DOHH2 (cell line): ENCODE results near the gene CH25H.

ENCODE experiments used
- H3F3A ChIP-seq: fragments of 200-600 bp; sonication (generic), shearing (Covaris generic); 2 replicates; pipeline ENCODE4 v1.6.0; 2016; ENCODE audit warnings: antibody characterized with exemption, mild to moderate bottlenecking; ENCODE audit not compliant: control insufficient read depth, insufficient read depth
- H3K27ac ChIP-seq: fragments of 200-600 bp; sonication (generic); 2 replicates; pipeline ENCODE4 v1.5.1; 2014; ENCODE audit warnings: low read depth, mild to moderate bottlenecking, low read length, moderate library complexity
- H3K27me3 ChIP-seq: fragments of 200-600 bp; sonication (generic); 2 replicates; pipeline ENCODE4 v1.6.1; 2014; ENCODE audit warnings: mild to moderate bottlenecking, low read length, mixed read lengths; ENCODE audit not compliant: control insufficient read depth
- H3K36me3 ChIP-seq: fragments of 200-600 bp; sonication (generic); 2 replicates; pipeline ENCODE4 v1.6.1; 2014; ENCODE audit warnings: mild to moderate bottlenecking, low read length, moderate library complexity, mixed read lengths; ENCODE audit not compliant: control insufficient read depth
- H3K4me1 ChIP-seq: fragments of 200-600 bp; sonication (generic); 2 replicates; pipeline ENCODE4 v1.6.1; 2014; ENCODE audit warnings: mild to moderate bottlenecking, low read length, mixed read lengths; ENCODE audit not compliant: control insufficient read depth
- H3K4me2 ChIP-seq: fragments of 200-600 bp; sonication (generic); 2 replicates; pipeline ENCODE4 v1.6.0; 2014; ENCODE audit warnings: mild to moderate bottlenecking, low read length, moderate library complexity
- H3K4me3 ChIP-seq: fragments of 200-600 bp; sonication (generic); 2 replicates; pipeline ENCODE4 v1.5.1; 2014; ENCODE audit warnings: mild to moderate bottlenecking, low read length, mixed read lengths
- H3K79me2 ChIP-seq: fragments of 200-600 bp; sonication (generic); 2 replicates; pipeline ENCODE4 v1.6.1; 2014; ENCODE audit warnings: mild to moderate bottlenecking, low read length, mixed read lengths; ENCODE audit not compliant: control insufficient read depth
- H3K9me2 ChIP-seq: fragments of 200-600 bp; sonication (generic); replicated peaks from 2 replicates; pipeline ENCODE4 v1.6.1; 2014; ENCODE audit warnings: mild to moderate bottlenecking, low read length, mixed read lengths; ENCODE audit not compliant: control insufficient read depth
- H3K9me3 ChIP-seq: fragments of 200-600 bp; sonication (generic); 2 replicates; pipeline ENCODE4 v1.6.1; 2014; ENCODE audit warnings: antibody characterized with exemption, low read length, mixed read lengths; ENCODE audit not compliant: control insufficient read depth, insufficient read depth
- H4K20me1 ChIP-seq: fragments of 200-600 bp; sonication (generic); 2 replicates; pipeline ENCODE4 v1.6.0; 2014; ENCODE audit warnings: low read depth, mild to moderate bottlenecking, antibody characterized with exemption, low read length, moderate library complexity; ENCODE audit not compliant: control insufficient read depth, insufficient read depth
- EZH2phosphoT487 ChIP-seq: fragments of 200-600 bp; sonication (generic); IDR thresholded peaks from 2 replicates; pipeline ENCODE4 v1.6.1; 2017; ENCODE audit warnings: borderline replicate concordance, mild to moderate bottlenecking, antibody characterized with exemption, low read length, moderate library complexity, mixed read lengths
- TF ChIP-seq, protein P1 (sequence below): fragments of 200-600 bp; sonication (generic); IDR thresholded peaks from one replicate; pipeline ENCODE4 v1.5.1; 2014; ENCODE audit warnings: antibody characterized with exemption, mild to moderate bottlenecking, low read depth, low read length; ENCODE audit not compliant: poor library complexity, severe bottlenecking

CH25H gene

DNA sequence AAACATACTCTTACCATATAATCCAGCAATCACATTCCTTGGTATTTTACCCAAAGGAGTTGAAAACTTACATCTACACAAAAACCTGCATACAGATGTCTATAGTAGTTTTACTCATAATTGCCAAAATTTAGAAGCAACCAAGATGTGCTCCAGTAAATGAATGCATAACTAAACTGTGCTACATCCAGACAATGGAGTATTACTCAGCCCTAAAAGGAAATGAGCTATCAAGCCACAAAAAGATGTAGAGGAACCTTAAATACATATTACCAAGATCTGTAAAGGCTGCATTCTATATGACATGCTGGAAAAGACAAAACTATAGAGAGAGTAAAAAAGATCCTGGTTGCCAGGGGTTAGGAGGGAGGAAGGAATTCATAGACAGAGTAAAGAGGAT lies 21.8 kb upstream of the CH25H start:
- Histone ChIP-seq H3K4me1 (no peaks in the 10 kb centered on the region), H3K79me2 (no peaks in the 10 kb centered on the region), H4K20me1 (no peaks in the 10 kb centered on the region), H3K9me2 (no peaks in the 10 kb centered on the region), H3K4me2 (no peak overlapping the region), H3K27me3 (no peaks in the 10 kb centered on the region), H3K9me3 (no peaks in the 10 kb centered on the region), H3K36me3 (no peaks in the 10 kb centered on the region), H3F3A (no peaks in the 10 kb centered on the region), H3K4me3 (no peak overlapping the region), H3K27ac (no peak overlapping the region)
- no peak for TF ChIP-seq EZH2phosphoT487
- TF ChIP-seq, protein P1, sequence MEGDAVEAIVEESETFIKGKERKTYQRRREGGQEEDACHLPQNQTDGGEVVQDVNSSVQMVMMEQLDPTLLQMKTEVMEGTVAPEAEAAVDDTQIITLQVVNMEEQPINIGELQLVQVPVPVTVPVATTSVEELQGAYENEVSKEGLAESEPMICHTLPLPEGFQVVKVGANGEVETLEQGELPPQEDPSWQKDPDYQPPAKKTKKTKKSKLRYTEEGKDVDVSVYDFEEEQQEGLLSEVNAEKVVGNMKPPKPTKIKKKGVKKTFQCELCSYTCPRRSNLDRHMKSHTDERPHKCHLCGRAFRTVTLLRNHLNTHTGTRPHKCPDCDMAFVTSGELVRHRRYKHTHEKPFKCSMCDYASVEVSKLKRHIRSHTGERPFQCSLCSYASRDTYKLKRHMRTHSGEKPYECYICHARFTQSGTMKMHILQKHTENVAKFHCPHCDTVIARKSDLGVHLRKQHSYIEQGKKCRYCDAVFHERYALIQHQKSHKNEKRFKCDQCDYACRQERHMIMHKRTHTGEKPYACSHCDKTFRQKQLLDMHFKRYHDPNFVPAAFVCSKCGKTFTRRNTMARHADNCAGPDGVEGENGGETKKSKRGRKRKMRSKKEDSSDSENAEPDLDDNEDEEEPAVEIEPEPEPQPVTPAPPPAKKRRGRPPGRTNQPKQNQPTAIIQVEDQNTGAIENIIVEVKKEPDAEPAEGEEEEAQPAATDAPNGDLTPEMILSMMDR: no peak

DNA sequence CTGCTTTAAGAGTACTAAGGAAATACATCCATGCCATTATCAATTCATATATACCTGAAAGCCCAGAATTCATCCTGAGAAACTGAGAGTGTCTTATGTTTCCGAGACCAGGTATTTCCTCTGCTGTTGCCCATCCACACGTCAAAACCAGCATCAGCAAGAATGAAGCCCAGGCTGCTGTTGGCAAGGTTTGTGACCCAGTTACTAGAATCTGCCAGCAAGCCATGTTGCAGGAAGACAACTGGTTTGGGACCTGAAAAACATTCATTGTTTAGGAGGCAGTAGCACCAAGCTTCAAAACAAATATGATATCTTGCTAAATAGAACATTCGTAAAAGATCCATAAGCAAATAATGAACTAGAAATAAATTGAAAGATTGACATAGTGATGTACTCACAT lies 21.0 kb upstream of the CH25H start:
- Histone ChIP-seq H3K4me2 (no peak overlapping the region), H3K9me2 (no peaks in the 10 kb centered on the region), H3K36me3 (no peaks in the 10 kb centered on the region), H3K27me3 (no peaks in the 10 kb centered on the region), H3F3A (no peaks in the 10 kb centered on the region), H3K27ac (no peak overlapping the region), H3K4me1 (no peaks in the 10 kb centered on the region), H4K20me1 (no peaks in the 10 kb centered on the region), H3K4me3 (no peak overlapping the region), H3K9me3 (no peaks in the 10 kb centered on the region), H3K79me2 (no peaks in the 10 kb centered on the region)
- TF ChIP-seq, protein P1: no peak
- TF ChIP-seq EZH2phosphoT487: no peak

DNA sequence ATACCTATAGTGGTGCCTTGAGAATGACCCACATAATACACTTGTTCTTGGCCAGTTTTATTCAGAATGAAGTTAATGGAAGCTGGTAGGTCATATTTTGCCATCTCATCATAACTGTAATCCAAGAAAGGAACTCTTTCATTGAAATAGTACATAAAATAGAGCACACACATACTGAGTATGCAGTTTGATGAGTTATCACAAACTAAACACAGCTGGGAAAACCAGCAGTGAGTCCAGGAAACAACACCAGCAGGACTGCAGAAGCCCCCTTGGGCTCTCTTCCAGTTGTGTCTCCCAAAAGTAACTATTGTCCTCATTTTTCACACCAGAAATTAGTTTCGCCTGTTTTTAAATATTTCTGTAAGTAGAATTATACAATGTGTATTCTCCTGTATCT lies 19.8 kb upstream of the CH25H start:
- TF ChIP-seq, protein P1: no peak
- no peak for TF ChIP-seq EZH2phosphoT487
- Histone ChIP-seq H3F3A (no peaks in the 10 kb centered on the region), H4K20me1 (no peaks in the 10 kb centered on the region), H3K27ac (no peak overlapping the region), H3K36me3 (no peaks in the 10 kb centered on the region), H3K79me2 (no peaks in the 10 kb centered on the region), H3K4me3 (no peak overlapping the region), H3K4me2 (no peak overlapping the region), H3K9me2 (no peaks in the 10 kb centered on the region), H3K4me1 (no peaks in the 10 kb centered on the region), H3K9me3 (no peaks in the 10 kb centered on the region), H3K27me3 (no peaks in the 10 kb centered on the region)
